NT2/D1 (cell line): Measurements from ENCODE around the gene GALNT4.

Experiments used
- DNase-seq: peaks from one replicate; pipeline ENCODE4 v3.0.0-alpha.2; 2011; ENCODE audit warnings: low read depth, low spot score
- H3K27me3 ChIP-seq: 2 replicates; pipeline ENCODE4 v1.6.0; 2011; ENCODE audit warnings: mild to moderate bottlenecking; ENCODE audit not compliant: insufficient read length, insufficient read depth
- H3K36me3 ChIP-seq: 2 replicates; pipeline ENCODE4 v1.6.1; 2011; ENCODE audit warnings: mild to moderate bottlenecking, low read length, mixed read lengths; ENCODE audit not compliant: insufficient read depth, insufficient read length
- H3K4me1 ChIP-seq: 2 replicates; pipeline ENCODE4 v1.5.1; 2011; ENCODE audit not compliant: insufficient read depth, insufficient read length
- H3K4me3 ChIP-seq: 2 replicates; pipeline ENCODE4 v1.5.1; 2011; ENCODE audit warnings: low read depth; ENCODE audit not compliant: insufficient read length
- H3K9ac ChIP-seq: 2 replicates; pipeline ENCODE4 v1.6.0; 2011; ENCODE audit warnings: low read depth; ENCODE audit not compliant: insufficient read length
- H3K9me3 ChIP-seq: 2 replicates; pipeline ENCODE4 v1.5.1; 2011; ENCODE audit warnings: mild to moderate bottlenecking, low read length; ENCODE audit not compliant: insufficient read depth
- SUZ12 ChIP-seq: IDR thresholded peaks from 2 replicates; pipeline ENCODE4 v1.6.1; 2011; ENCODE audit not compliant: insufficient read length, insufficient read depth; ENCODE audit errors: extremely low read depth
- YY1 ChIP-seq: IDR thresholded peaks from 2 replicates; pipeline ENCODE4 v1.6.1; 2011; ENCODE audit not compliant: insufficient read length, insufficient read depth
- ZNF274 ChIP-seq: IDR thresholded peaks from 2 replicates; pipeline ENCODE4 v1.6.1; 2011; ENCODE audit warnings: mild to moderate bottlenecking, low read depth, low read length

The GALNT4 gene

DNA sequence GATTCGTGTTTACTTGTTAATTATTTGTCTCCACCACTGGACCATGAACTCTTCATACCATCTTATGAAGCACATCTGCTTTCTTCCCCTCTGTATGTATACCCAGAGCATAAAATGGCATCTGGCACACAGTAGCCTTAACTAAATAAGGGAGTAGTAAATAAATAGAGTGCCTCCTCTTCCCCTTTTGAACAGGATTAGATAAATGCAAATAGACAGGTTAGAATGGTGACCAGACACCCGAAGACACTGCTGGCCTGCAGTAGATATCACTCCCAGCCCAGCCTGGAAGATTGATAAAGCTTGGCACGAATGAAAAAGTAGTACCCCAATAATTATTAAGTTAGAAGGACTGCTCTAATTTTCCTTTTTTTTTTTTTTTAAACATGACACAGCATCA is 6.9 kb downstream of the GALNT4 start:
- Histone ChIP-seq H3K9ac (no peak overlapping the region), H3K36me3 (peaks cover 3% of the 10 kb centered on the region), H3K4me1 (no peaks in the 10 kb centered on the region), H3K27me3 (no peaks in the 10 kb centered on the region), H3K9me3 (no peaks in the 10 kb centered on the region), H3K4me3 (no peak overlapping the region)
- TF ChIP-seq YY1 (no peak), ZNF274 (no peak), SUZ12 (no peak)
- no peak for DNase-seq

- no peak for DNase-seq
- no peaks in the 10 kb centered on the region for H3K27me3 ChIP-seq
Measured at GRCh38 chr12:89516633-89517032, 8.0 kb downstream of the GALNT4 start.

DNA sequence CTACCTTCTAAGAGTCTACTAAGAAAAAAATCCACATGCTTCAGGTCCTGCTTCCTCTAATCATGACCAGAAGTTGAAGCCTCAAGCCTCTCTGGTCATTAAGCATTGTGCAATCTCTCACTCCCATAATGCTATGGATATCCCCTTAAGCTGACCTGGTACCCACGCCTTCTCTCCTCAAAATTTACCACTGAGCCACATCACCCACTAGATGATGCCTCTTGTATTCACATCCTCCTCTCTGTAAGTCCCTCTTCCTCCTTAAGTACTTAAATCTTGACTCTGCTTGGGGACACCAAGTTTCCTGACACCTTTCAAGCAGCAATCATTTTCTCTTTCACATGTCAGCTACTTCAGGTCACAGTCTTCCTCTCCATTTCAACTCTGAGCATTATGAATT is 9.8 kb downstream of the GALNT4 start:
- TF ChIP-seq ZNF274, result no peak
- TF ChIP-seq SUZ12, result no peak
- no peak for TF ChIP-seq YY1
- H3K4me1 ChIP-seq, result no peaks in the 10 kb centered on the region
- no peaks in the 10 kb centered on the region for H3K9me3 ChIP-seq
- H3K9ac ChIP-seq, result no peak overlapping the region
- DNase-seq, result no peak
- H3K4me3 ChIP-seq, result no peak overlapping the region
- no peaks in the 10 kb centered on the region for H3K27me3 ChIP-seq
- H3K36me3 ChIP-seq, result no peaks in the 10 kb centered on the region

More at GRCh38 chr12:89516633-89517032, 8.0 kb downstream of the GALNT4 start:
- H3K36me3 ChIP-seq, result no peaks in the 10 kb centered on the region
- no peak overlapping the region for H3K9ac ChIP-seq
- H3K9me3 ChIP-seq, result no peaks in the 10 kb centered on the region
- no peaks in the 10 kb centered on the region for H3K4me1 ChIP-seq
- H3K4me3 ChIP-seq, result no peak overlapping the region
- no peak for TF ChIP-seq YY1
- TF ChIP-seq SUZ12, result no peak
- TF ChIP-seq ZNF274, result no peak

DNA sequence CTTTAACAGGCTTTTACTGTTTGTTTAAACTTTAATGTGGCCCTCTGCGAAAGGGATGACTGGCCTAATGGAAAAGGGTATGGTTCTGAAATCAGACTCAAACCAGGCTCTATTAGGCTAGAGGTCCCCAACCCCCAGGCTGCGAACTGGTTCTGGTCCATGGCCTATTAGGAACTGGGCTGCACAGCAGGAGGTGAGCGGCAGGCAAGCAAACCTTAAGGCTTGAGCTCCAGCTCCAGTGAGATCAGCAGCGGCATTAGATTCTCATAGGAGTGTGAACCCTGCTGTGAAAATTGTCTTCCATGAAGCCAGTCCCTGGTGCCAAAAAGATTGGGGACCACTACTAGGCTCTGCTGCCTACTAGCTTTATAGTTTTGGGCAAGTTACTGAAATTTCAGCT is 11.1 kb downstream of the GALNT4 start:
- TF ChIP-seq YY1, result no peak
- no peak for TF ChIP-seq SUZ12
- no peak for TF ChIP-seq ZNF274
- H3K36me3 ChIP-seq, result no peaks in the 10 kb centered on the region
- H3K9me3 ChIP-seq, result no peaks in the 10 kb centered on the region
- no peak overlapping the region for H3K4me3 ChIP-seq
- H3K4me1 ChIP-seq, result no peaks in the 10 kb centered on the region
- H3K9ac ChIP-seq, result no peak overlapping the region
- no peaks in the 10 kb centered on the region for H3K27me3 ChIP-seq
- DNase-seq, result no peak

- H3K4me3 ChIP-seq, result no peak overlapping the region
- no peaks in the 10 kb centered on the region for H3K36me3 ChIP-seq
- no peaks in the 10 kb centered on the region for H3K27me3 ChIP-seq
- DNase-seq, result no peak
- no peaks in the 10 kb centered on the region for H3K9me3 ChIP-seq
- no peak for TF ChIP-seq SUZ12
- TF ChIP-seq ZNF274, result no peak
- no peaks in the 10 kb centered on the region for H3K4me1 ChIP-seq
- H3K9ac ChIP-seq, result no peak overlapping the region
Measured at GRCh38 chr12:89507015-89507824, 17.4 kb downstream of the GALNT4 start.

- Histone ChIP-seq H3K9ac (no peak overlapping the region), H3K36me3 (no peaks in the 10 kb centered on the region), H3K27me3 (no peaks in the 10 kb centered on the region), H3K4me3 (no peak overlapping the region), H3K9me3 (no peaks in the 10 kb centered on the region), H3K4me1 (no peaks in the 10 kb centered on the region)
- no peak for DNase-seq
- TF ChIP-seq SUZ12 (no peak), YY1 (no peak), ZNF274 (no peak)
Measured at GRCh38 chr12:89506050-89506449, 18.5 kb downstream of the GALNT4 start.

GRCh38 chr12:89504560-89505346 is 19.8 kb downstream of the GALNT4 start:
- no peaks in the 10 kb centered on the region for H3K9me3 ChIP-seq
- H3K9ac ChIP-seq, result no peak overlapping the region
- no peak for DNase-seq
- H3K4me1 ChIP-seq, result no peaks in the 10 kb centered on the region
- no peaks in the 10 kb centered on the region for H3K36me3 ChIP-seq
- no peak for TF ChIP-seq SUZ12
- no peak for TF ChIP-seq ZNF274
- no peak for TF ChIP-seq YY1
- no peaks in the 10 kb centered on the region for H3K27me3 ChIP-seq
- no peak overlapping the region for H3K4me3 ChIP-seq
